Stimulated activated naive CD4-positive, alpha-beta T cell treated with Interleukin-2 at 50 U/mL for 16 hours (primary cell): ENCODE data around the gene SLC38A5.
"Not testable (repeated sequence)": the region's sequence is repeated elsewhere in the genome, so short reads cannot be mapped to it uniquely, and the experiment has no call there.

ENCODE experiments used
- DNase-seq: peaks from one replicate; lab custom pipeline; 2025; lab: John Stamatoyannopoulos, UW

SLC38A5 gene

GRCh38 chrX:48468247-48468671, 1.8 kb downstream of the SLC38A5 start:
- peak; percentile 47 for DNase-seq

GRCh38 chrX:48467281-48467761, 2.7 kb downstream of the SLC38A5 start:
- no peak for DNase-seq

- no peak for DNase-seq
These were observed 3.4 kb downstream of the SLC38A5 start for GRCh38 chrX:48466696-48467095.

GRCh38 chrX:48465336-48465933, 4.6 kb downstream of the SLC38A5 start:
- no peak for DNase-seq

- DNase-seq: no peak
These were observed 8.2 kb downstream of the SLC38A5 start for GRCh38 chrX:48461830-48462229.

- no peak for DNase-seq
These were observed 9.5 kb downstream of the SLC38A5 start for GRCh38 chrX:48460606-48461005.

GRCh38 chrX:48460031-48460430, 10.0 kb downstream of the SLC38A5 start:
- no peak for DNase-seq

- DNase-seq: no peak
These were observed 10.6 kb downstream of the SLC38A5 start for GRCh38 chrX:48459483-48459882.

- DNase-seq: no peak
These were observed 11.3 kb downstream of the SLC38A5 start for GRCh38 chrX:48458711-48459110.

GRCh38 chrX:48456628-48457331, 13.3 kb downstream of the SLC38A5 start:
- DNase-seq: no peak

GRCh38 chrX:48451708-48452107, 18.4 kb downstream of the SLC38A5 start:
- DNase-seq: no peak

GRCh38 chrX:48450076-48450475, 20.0 kb downstream of the SLC38A5 start:
- no peak for DNase-seq

- not testable (repeated sequence) for DNase-seq
These were observed 22.9 kb downstream of the SLC38A5 start for GRCh38 chrX:48447201-48447600.

GRCh38 chrX:48433713-48434112, 36.3 kb downstream of the SLC38A5 start:
- not testable (repeated sequence) for DNase-seq

- DNase-seq: not testable (repeated sequence)
These were observed 39.9 kb downstream of the SLC38A5 start for GRCh38 chrX:48430166-48430565.

GRCh38 chrX:48429606-48430005, 40.5 kb downstream of the SLC38A5 start:
- DNase-seq: not testable (repeated sequence)

- DNase-seq: not testable (repeated sequence)
These were observed 42.9 kb downstream of the SLC38A5 start for GRCh38 chrX:48427027-48427716.

- DNase-seq: not testable (repeated sequence)
These were observed 58.2 kb downstream of the SLC38A5 start, which contains the start of gene SSX4B for GRCh38 chrX:48411860-48412259. Gene SSX4B (minus strand): TSS chrX:48411960. CDS start chrX:48411372, 588 bp downstream.
